Activated T-cell treated with anti-CD3 and anti-CD28 coated beads, Interleukin-2, amount 50 U/mL, for 72 hours (primary cell): ENCODE results near the gene LHFPL6. TPM values are rescaled to one million over a fixed set of nuclear protein-coding genes. Genes with fewer than 3 reads are reported as not detected.

Experiments
- ATAC-seq, 2 donors: fragments of 150-1000 bp; cut with Tn5 transposase; replicated peaks in 1 of 2; 2 replicates each; pipeline ENCODE4 v1.10.0; 2021; ENCODE audit warnings: moderate library complexity in 2 of 2, mild to moderate bottlenecking in 1 of 2
- DNase-seq, 2 donors: peaks; one replicate each; pipeline ENCODE4 v3.0.0; 2021 to 2022; ENCODE audit warnings: mixed read lengths in 1 of 2
- H3K27ac Mint-ChIP-seq: one replicate; pipeline ENCODE4 v1.8.0; 2022; ENCODE audit warnings: mild to moderate bottlenecking, moderate library complexity, mixed read lengths
- H3K27me3 Mint-ChIP-seq: one replicate; pipeline ENCODE4 v1.8.0; 2022; ENCODE audit warnings: low read depth, mixed read lengths
- H3K36me3 Mint-ChIP-seq, 2 donors: one replicate each; pipeline ENCODE4 v1.8.0; 2022; ENCODE audit warnings: mixed read lengths in 2 of 2, mild to moderate bottlenecking in 1 of 2; ENCODE audit not compliant: insufficient read depth in 2 of 2
- H3K4me1 Mint-ChIP-seq: one replicate; pipeline ENCODE4 v1.8.0; 2022; ENCODE audit warnings: low read depth, mixed read lengths
- H3K4me3 Mint-ChIP-seq, 2 donors: one replicate each; pipeline ENCODE4 v1.8.0; 2022; ENCODE audit warnings: mild to moderate bottlenecking in 2 of 2, mixed read lengths in 2 of 2, moderate library complexity in 2 of 2
- H3K9me3 Mint-ChIP-seq, 2 donors: one replicate each; pipeline ENCODE4 v1.8.0; 2022; ENCODE audit warnings: mixed read lengths in 2 of 2
- total RNA-seq, 2 donors: library from RNA; stranded (reverse); gene quantifications; one replicate each; pipeline ENCODE4 v1.2.3, GENCODE V29; 2022

The LHFPL6 gene
- total RNA-seq, 2 donors from 2014 or later, result 1.7 to 2.5 TPM

- no peaks in the 10 kb centered on the region for H3K9me3 Mint-ChIP-seq
- no peak for ATAC-seq
- no peak overlapping the region for H3K4me3 Mint-ChIP-seq
- H3K27ac Mint-ChIP-seq, result no peak overlapping the region
- DNase-seq, result no peak
- H3K27me3 Mint-ChIP-seq, result peaks cover 10% of the 10 kb centered on the region
- no peaks in the 10 kb centered on the region for H3K4me1 Mint-ChIP-seq
- H3K36me3 Mint-ChIP-seq, result no peaks in the 10 kb centered on the region
Observed at GRCh38 chr13:39485314-39485700, 117.7 kb downstream of the LHFPL6 start.

GRCh38 chr13:39484506-39485313 is 118.3 kb downstream of the LHFPL6 start:
- Mint-ChIP-seq H3K27ac (no peak overlapping the region), H3K4me1 (no peaks in the 10 kb centered on the region), H3K9me3 (no peaks in the 10 kb centered on the region), H3K4me3 (no peak overlapping the region), H3K36me3 (no peaks in the 10 kb centered on the region), H3K27me3 (peaks cover 10% of the 10 kb centered on the region)
- no peak for DNase-seq
- ATAC-seq, result no peak

GRCh38 chr13:39483326-39483725 is 119.7 kb downstream of the LHFPL6 start:
- Mint-ChIP-seq H3K4me3 (no peak overlapping the region), H3K36me3 (no peaks in the 10 kb centered on the region), H3K4me1 (no peaks in the 10 kb centered on the region), H3K9me3 (no peaks in the 10 kb centered on the region), H3K27me3 (peaks cover 11% of the 10 kb centered on the region), H3K27ac (no peak overlapping the region)
- no peak for ATAC-seq
- no peak for DNase-seq

GRCh38 chr13:39481491-39481890 is 121.5 kb downstream of the LHFPL6 start:
- Mint-ChIP-seq H3K36me3 (no peaks in the 10 kb centered on the region), H3K9me3 (no peaks in the 10 kb centered on the region), H3K27ac (no peak overlapping the region), H3K27me3 (peaks cover 28% of the 10 kb centered on the region), H3K4me3 (no peak overlapping the region), H3K4me1 (no peaks in the 10 kb centered on the region)
- DNase-seq, result no peak
- ATAC-seq, result no peak

- ATAC-seq, result no peak
- Mint-ChIP-seq H3K9me3 (no peaks in the 10 kb centered on the region), H3K27ac (no peak overlapping the region), H3K4me3 (no peak overlapping the region), H3K36me3 (no peaks in the 10 kb centered on the region), H3K4me1 (no peaks in the 10 kb centered on the region), H3K27me3 (peaks cover 25% of the 10 kb centered on the region)
- no peak for DNase-seq
Observed at GRCh38 chr13:39474600-39474999, 128.4 kb downstream of the LHFPL6 start.

GRCh38 chr13:39469676-39470075 is 133.3 kb downstream of the LHFPL6 start:
- no peak for DNase-seq
- Mint-ChIP-seq H3K9me3 (no peaks in the 10 kb centered on the region), H3K27me3 (peaks cover 26% of the 10 kb centered on the region), H3K36me3 (no peaks in the 10 kb centered on the region), H3K4me3 (no peak overlapping the region), H3K4me1 (no peaks in the 10 kb centered on the region), H3K27ac (no peak overlapping the region)
- ATAC-seq, result no peak

- Mint-ChIP-seq H3K4me1 (no peaks in the 10 kb centered on the region), H3K4me3 (no peak overlapping the region), H3K27ac (no peak overlapping the region), H3K27me3 (peaks cover 26% of the 10 kb centered on the region), H3K9me3 (no peaks in the 10 kb centered on the region), H3K36me3 (no peaks in the 10 kb centered on the region)
- DNase-seq, result no peak
- no peak for ATAC-seq
Observed at GRCh38 chr13:39468306-39468705, 134.7 kb downstream of the LHFPL6 start.

- H3K27me3 Mint-ChIP-seq, result peaks cover 14% of the 10 kb centered on the region
- no peak overlapping the region for H3K4me3 Mint-ChIP-seq
- no peaks in the 10 kb centered on the region for H3K9me3 Mint-ChIP-seq
- H3K27ac Mint-ChIP-seq, result no peak overlapping the region
- ATAC-seq (no peak), DNase-seq (no peak)
- no peaks in the 10 kb centered on the region for H3K4me1 Mint-ChIP-seq
- H3K36me3 Mint-ChIP-seq, result no peaks in the 10 kb centered on the region
Observed at GRCh38 chr13:39463611-39464010, 139.4 kb downstream of the LHFPL6 start.

- Mint-ChIP-seq H3K27ac (no peak overlapping the region), H3K27me3 (peaks cover 14% of the 10 kb centered on the region), H3K36me3 (no peaks in the 10 kb centered on the region), H3K4me1 (no peaks in the 10 kb centered on the region), H3K4me3 (no peak overlapping the region), H3K9me3 (peaks cover 0 to 3% of the 10 kb centered on the region in 2 donors)
- ATAC-seq, result no peak
- DNase-seq, result no peak
Observed at GRCh38 chr13:39462906-39463305, 140.1 kb downstream of the LHFPL6 start.

- no peaks in the 10 kb centered on the region for H3K4me1 Mint-ChIP-seq
- DNase-seq (no peak), ATAC-seq (no peak)
- no peaks in the 10 kb centered on the region for H3K36me3 Mint-ChIP-seq
- no peak overlapping the region for H3K4me3 Mint-ChIP-seq
- peaks cover 14% of the 10 kb centered on the region for H3K27me3 Mint-ChIP-seq
- no peak overlapping the region for H3K27ac Mint-ChIP-seq
- peaks cover 0 to 4% of the 10 kb centered on the region in 2 donors for H3K9me3 Mint-ChIP-seq
Observed at GRCh38 chr13:39462428-39462827, 140.6 kb downstream of the LHFPL6 start.

GRCh38 chr13:39461685-39462266 is 141.2 kb downstream of the LHFPL6 start:
- Mint-ChIP-seq H3K27me3 (peaks cover 7% of the 10 kb centered on the region), H3K9me3 (peaks cover 0 to 8% of the 10 kb centered on the region in 2 donors), H3K27ac (no peak overlapping the region), H3K4me3 (no peak overlapping the region), H3K4me1 (no peaks in the 10 kb centered on the region), H3K36me3 (no peaks in the 10 kb centered on the region)
- DNase-seq, result no peak
- no peak for ATAC-seq

- Mint-ChIP-seq H3K9me3 (peaks cover 0 to 8% of the 10 kb centered on the region in 2 donors), H3K27ac (no peak overlapping the region), H3K4me1 (no peaks in the 10 kb centered on the region), H3K27me3 (peaks cover 7% of the 10 kb centered on the region), H3K36me3 (no peaks in the 10 kb centered on the region), H3K4me3 (no peak overlapping the region)
- ATAC-seq (no peak), DNase-seq (no peak)
Observed at GRCh38 chr13:39457274-39457673, 145.7 kb downstream of the LHFPL6 start.

GRCh38 chr13:39455521-39456175 is 147.3 kb downstream of the LHFPL6 start:
- H3K9me3 Mint-ChIP-seq, result peaks cover 0 to 8% of the 10 kb centered on the region in 2 donors
- no peaks in the 10 kb centered on the region for H3K36me3 Mint-ChIP-seq
- H3K27ac Mint-ChIP-seq, result no peak overlapping the region
- no peak for DNase-seq
- no peaks in the 10 kb centered on the region for H3K4me1 Mint-ChIP-seq
- H3K27me3 Mint-ChIP-seq, result peaks cover 12% of the 10 kb centered on the region
- no peak overlapping the region for H3K4me3 Mint-ChIP-seq
- ATAC-seq, result no peak
